A549 treated with AZD9567 at 1 μM for 4 hours (cell line): ENCODE measurements around the gene PDK4. TPM values are rescaled to one million over a fixed set of nuclear protein-coding genes. Genes with fewer than 3 reads are reported as not detected.

Experiments used
- total RNA-seq: library from RNA; stranded (reverse); fragments of 200-300 nt; extraction: Qiagen RNA extraction; gene quantifications from 5 replicates; pipeline ENCODE4 v1.2.3, GENCODE V29; 2022; ENCODE audit not compliant: insufficient read depth

The PDK4 gene
- 17.3 to 24.0 TPM (median 22.0 TPM) in 5 replicates for total RNA-seq

DNA sequence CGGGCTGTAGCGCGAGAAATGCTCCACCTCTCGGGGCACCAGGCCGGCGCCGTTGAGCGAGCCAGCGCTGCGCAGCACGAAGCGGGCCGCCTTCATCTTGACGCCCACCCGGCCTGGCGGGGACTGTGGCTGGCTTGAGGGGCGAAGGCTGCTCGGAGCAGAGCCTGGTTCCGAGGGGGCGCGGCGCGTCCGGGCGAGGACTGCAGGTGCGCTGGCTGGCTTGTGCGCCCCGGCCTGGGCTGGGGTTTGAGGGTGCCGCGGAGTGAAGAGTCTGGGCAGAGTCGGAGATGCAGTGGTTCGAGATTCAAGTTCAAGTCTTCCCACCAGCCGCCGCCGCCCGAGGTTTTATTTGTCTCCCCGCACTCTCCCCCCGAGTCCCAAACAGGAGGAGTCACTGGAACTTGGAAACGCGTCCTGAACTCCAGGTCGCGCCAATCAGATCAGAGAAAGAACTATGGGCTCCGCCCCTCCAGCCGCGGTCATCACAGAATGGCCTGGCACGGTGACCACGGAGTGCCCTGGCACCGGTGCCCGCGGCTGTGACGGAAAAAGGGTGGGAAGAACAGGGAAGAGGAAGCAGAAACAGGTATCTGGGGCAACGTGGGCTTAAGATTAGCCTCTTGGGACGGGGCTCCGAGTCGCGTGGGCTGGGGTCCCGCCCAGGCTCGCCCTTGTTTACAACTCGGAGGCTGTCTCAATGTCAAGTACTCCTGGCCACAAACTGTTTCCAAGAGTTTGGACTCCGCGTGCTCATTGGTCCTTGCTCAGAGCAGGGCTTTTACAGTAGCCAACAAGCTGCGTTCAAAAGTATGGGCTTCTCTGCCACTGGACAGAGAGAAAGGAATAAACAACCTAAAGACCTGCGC lies at the start of gene PDK4:
Gene PDK4 (minus strand): TSS at position 319 of the 866 bp plus-strand sequence. CDS start 223 bp downstream, at position 96.

Other genes with a start within 250 kb of the PDK4 start
- 32.4 to 39.9 TPM (median 35.9 TPM) in 5 replicates for gene PON3, start 200.1 kb downstream of the PDK4 start, total RNA-seq
- gene PON2, start 161.5 kb downstream of the PDK4 start, total RNA-seq, result 314 to 365 TPM (median 336 TPM) in 5 replicates
- 0.17 to 0.65 TPM (median 0.39 TPM) in 4 of 5 replicates, not detected in the other for gene ASB4, start 110.6 kb downstream of the PDK4 start, total RNA-seq
- 0.10 to 0.28 TPM (median 0.23 TPM) in 4 of 5 replicates, not detected in the other for gene DYNC1I1, start 176.0 kb upstream of the PDK4 start, total RNA-seq